ENCODE results near the gene TRIM27.

- TF ChIP-seq, protein P1, sequence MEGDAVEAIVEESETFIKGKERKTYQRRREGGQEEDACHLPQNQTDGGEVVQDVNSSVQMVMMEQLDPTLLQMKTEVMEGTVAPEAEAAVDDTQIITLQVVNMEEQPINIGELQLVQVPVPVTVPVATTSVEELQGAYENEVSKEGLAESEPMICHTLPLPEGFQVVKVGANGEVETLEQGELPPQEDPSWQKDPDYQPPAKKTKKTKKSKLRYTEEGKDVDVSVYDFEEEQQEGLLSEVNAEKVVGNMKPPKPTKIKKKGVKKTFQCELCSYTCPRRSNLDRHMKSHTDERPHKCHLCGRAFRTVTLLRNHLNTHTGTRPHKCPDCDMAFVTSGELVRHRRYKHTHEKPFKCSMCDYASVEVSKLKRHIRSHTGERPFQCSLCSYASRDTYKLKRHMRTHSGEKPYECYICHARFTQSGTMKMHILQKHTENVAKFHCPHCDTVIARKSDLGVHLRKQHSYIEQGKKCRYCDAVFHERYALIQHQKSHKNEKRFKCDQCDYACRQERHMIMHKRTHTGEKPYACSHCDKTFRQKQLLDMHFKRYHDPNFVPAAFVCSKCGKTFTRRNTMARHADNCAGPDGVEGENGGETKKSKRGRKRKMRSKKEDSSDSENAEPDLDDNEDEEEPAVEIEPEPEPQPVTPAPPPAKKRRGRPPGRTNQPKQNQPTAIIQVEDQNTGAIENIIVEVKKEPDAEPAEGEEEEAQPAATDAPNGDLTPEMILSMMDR (conservative IDR thresholded peaks at IDR 0.05; ENCODE audit: low read length): no peak
- no peak for TF ChIP-seq EZH2phosphoT487 (IDR thresholded peaks at IDR 0.05; ENCODE audit: borderline replicate concordance)
Observed at GRCh38 chr6:28867086-28867409, 56.7 kb downstream of the TRIM27 start.
